K562 (cell line): ENCODE data around the gene PLXNB1. TPM values are rescaled to one million over a fixed set of nuclear protein-coding genes. Genes with fewer than 3 reads are reported as not detected.

Source experiments
- CCNT2 ChIP-seq: IDR thresholded peaks from 2 replicates; pipeline ENCODE4 v1.6.1; 2011; ENCODE audit warnings: borderline replicate concordance, low read depth, mild to moderate bottlenecking, moderate library complexity, mixed read lengths, low read length; ENCODE audit not compliant: insufficient read length; ENCODE audit errors: extremely low read depth
- CREM ChIP-seq: IDR thresholded peaks from 2 replicates; pipeline ENCODE4 v1.6.1; 2014; ENCODE audit warnings: antibody characterized with exemption, low read depth
- GABPB1 ChIP-seq: sonication (generic); formaldehyde crosslinking; IDR thresholded peaks from 2 replicates; pipeline ENCODE4 v1.8.0; 2022; ENCODE audit warnings: mild to moderate bottlenecking, missing genetic modification reagents
- GATAD2B ChIP-seq: fragments of 450-650 bp; IDR thresholded peaks from 2 replicates; pipeline ENCODE4 v1.6.1; 2017; ENCODE audit warnings: mild to moderate bottlenecking, borderline replicate concordance
- NFYB ChIP-seq: IDR thresholded peaks from 2 replicates; pipeline ENCODE4 v1.6.1; 2011; ENCODE audit warnings: mild to moderate bottlenecking, moderate library complexity; ENCODE audit not compliant: insufficient read length; ENCODE audit errors: extremely low read depth
- NONO ChIP-seq, 2 experiments: fragments of 200-400 bp in 1 of 2; fragments of 450-650 bp in 1 of 2; formaldehyde crosslinking in 1 of 2; IDR thresholded peaks; 2 replicates each; pipeline ENCODE4 v1.6.1; 2017; ENCODE audit warnings: low read depth in 2 of 2, mild to moderate bottlenecking in 2 of 2, moderate library complexity in 2 of 2, low read length in 1 of 2
- PCBP1 ChIP-seq: fragments of 200-400 bp; formaldehyde crosslinking; IDR thresholded peaks from 2 replicates; pipeline ENCODE4 v1.6.1; 2018; ENCODE audit warnings: mild to moderate bottlenecking, low read depth, low read length; ENCODE audit not compliant: poor library complexity, severe bottlenecking
- PHF8 ChIP-seq: fragments of 200-600 bp; sonication (generic); IDR thresholded peaks from 2 replicates; pipeline ENCODE4 v1.6.1; 2012; ENCODE audit warnings: mixed run types, mild to moderate bottlenecking, inconsistent platforms, low read length, moderate library complexity, borderline replicate concordance
- RB1 ChIP-seq: fragments of 450-650 bp; IDR thresholded peaks from 2 replicates; pipeline ENCODE4 v1.6.1; 2017; ENCODE audit warnings: low read depth, mild to moderate bottlenecking
- RBM25 ChIP-seq: fragments of 200-400 bp; formaldehyde crosslinking; IDR thresholded peaks from 2 replicates; pipeline ENCODE4 v1.6.1; 2018; ENCODE audit warnings: low read length, low read depth, moderate library complexity; ENCODE audit not compliant: severe bottlenecking
- SIX5 ChIP-seq, 2 experiments: IDR thresholded peaks; 2 replicates each; pipeline ENCODE4 v1.6.1; 2011; ENCODE audit warnings: low read length in 2 of 2, borderline replicate concordance in 1 of 2, low read depth in 1 of 2, mild to moderate bottlenecking in 1 of 2, moderate library complexity in 1 of 2; ENCODE audit not compliant: insufficient read depth in 1 of 2
- TBL1XR1 ChIP-seq, 2 experiments: IDR thresholded peaks; 2 replicates each; pipeline ENCODE4 v1.6.1; 2012; ENCODE audit warnings: improper control_type of control experiment in 2 of 2, low read length in 2 of 2, mild to moderate bottlenecking in 1 of 2
- TBP ChIP-seq: optimal IDR thresholded peaks from 2 replicates; pipeline ENCODE3; 2011; ENCODE audit warnings: low read depth, low read length, improper control_type of control experiment
- TEAD1 ChIP-seq, 2 experiments: fragments of 450-650 bp in 1 of 2; sonication (generic) in 1 of 2; formaldehyde crosslinking; IDR thresholded peaks; 2 replicates each; pipeline versions ENCODE4 v1.4.0 to v1.8.0; 2020 to 2022; ENCODE audit warnings: mild to moderate bottlenecking in 2 of 2, missing genetic modification reagents in 1 of 2
- U2AF1 ChIP-seq: fragments of 200-400 bp; formaldehyde crosslinking; optimal IDR thresholded peaks from 2 replicates; pipeline ENCODE3; 2017; ENCODE audit warnings: mild to moderate bottlenecking, low read depth, low read length, moderate library complexity
- ZBTB17 ChIP-seq: fragments of 450-650 bp; formaldehyde crosslinking; IDR thresholded peaks from 2 replicates; pipeline ENCODE4 v1.4.0; 2020; ENCODE audit warnings: mild to moderate bottlenecking
- ZFX ChIP-seq: sonication (generic); formaldehyde crosslinking; IDR thresholded peaks from 2 replicates; pipeline ENCODE4 v1.8.0; 2022; ENCODE audit warnings: mild to moderate bottlenecking, missing genetic modification reagents, moderate library complexity
- ZNF695 ChIP-seq: fragments of 450-650 bp; formaldehyde crosslinking; IDR thresholded peaks from 2 replicates; pipeline ENCODE4 v1.4.0; 2020; ENCODE audit warnings: mild to moderate bottlenecking, moderate library complexity
- ZNF696 ChIP-seq: fragments of 250-450 bp; sonication (Bioruptor Pico); conservative IDR thresholded peaks from 2 replicates; pipeline ENCODE4 v1.4.0; 2020; ENCODE audit warnings: mild to moderate bottlenecking, moderate library complexity
- polyA plus RNA-seq, 8 experiments: library from polyadenylated mRNA; depleted of rRNA in 4 of 8; stranded (reverse) in 5 of 8; unstranded in 3 of 8; fragments of >200 nt; fragmentation: Nextera tagmentation in 2 of 8; fragmentation: Illumina TruSeq in 1 of 8; extraction: Ambion mirVana in 2 of 8; extraction: Trizol in 1 of 8; gene quantifications; 2 replicates each; pipeline versions ENCODE4 v1.2.1 to v1.2.3, GENCODE V29; 2011 to 2014; ENCODE audit warnings: inconsistent platforms in 1 of 8, missing spikeins in 1 of 8
- total RNA-seq, 7 experiments: library from RNA; depleted of rRNA in 6 of 7; stranded (reverse); fragments of >200 nt in 6 of 7; fragmentation: Illumina TruSeq in 2 of 7; extraction: Trizol in 2 of 7; gene quantifications; 2 replicates each; pipeline versions ENCODE4 v1.2.1 to v1.2.3, GENCODE V29; 2011 to 2021; ENCODE audit warnings: low replicate concordance in 1 of 7
- TF ChIP-seq, protein P1 (sequence below): fragments of 450-650 bp; IDR thresholded peaks from 2 replicates; pipeline ENCODE4 v1.6.1; 2016
- TF ChIP-seq, protein P2 (sequence below): fragments of 250-450 bp; sonication (Bioruptor Pico); IDR thresholded peaks from 2 replicates; pipeline ENCODE4 v1.9.0; 2021; ENCODE audit warnings: mild to moderate bottlenecking
- TF ChIP-seq, protein P3 (sequence below): fragments of 450-650 bp; IDR thresholded peaks from 2 replicates; pipeline ENCODE4 v1.6.1; 2017; ENCODE audit warnings: antibody characterized with exemption, mild to moderate bottlenecking

PLXNB1 gene
- total and polyA plus RNA-seq, 9 of the 15 experiments (the other 6 are each of a cell fraction or from before 2014, with no cell fraction given), result 0.17 to 17.4 (median 6.0) TPM

DNA sequence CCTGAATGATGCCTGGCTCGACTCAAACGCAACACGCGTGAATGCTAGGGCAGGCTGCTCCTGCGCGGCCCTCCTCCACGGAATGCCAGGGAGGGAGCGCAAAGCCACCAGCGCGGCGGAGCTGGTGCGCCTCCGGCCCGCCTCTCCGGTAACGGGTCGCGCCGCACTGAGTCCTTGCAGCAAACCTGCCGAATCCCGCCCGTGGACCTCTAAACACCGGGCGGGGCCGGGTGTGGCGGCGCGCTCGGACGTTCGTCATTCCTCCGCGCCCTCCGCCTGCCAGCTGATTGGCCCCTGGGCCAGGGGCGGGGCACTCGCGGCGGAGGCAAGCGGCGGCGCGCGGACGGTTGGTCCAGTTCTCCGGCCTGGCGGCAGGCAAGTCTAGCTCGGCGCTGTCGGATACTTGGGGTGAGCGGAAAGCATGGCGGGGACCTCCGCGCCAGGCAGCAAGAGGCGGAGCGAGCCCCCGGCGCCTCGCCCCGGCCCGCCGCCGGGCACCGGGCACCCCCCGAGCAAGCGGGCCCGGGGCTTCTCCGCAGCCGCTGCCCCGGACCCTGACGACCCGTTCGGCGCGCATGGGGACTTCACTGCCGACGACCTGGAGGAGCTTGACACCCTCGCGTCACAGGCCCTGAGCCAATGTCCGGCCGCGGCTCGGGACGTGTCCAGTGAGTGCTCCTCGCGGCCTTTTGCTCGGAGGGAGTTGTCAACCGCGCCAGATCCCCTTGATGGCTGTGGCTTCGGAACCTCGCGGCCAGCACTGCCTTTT lies 16.7 kb upstream of the PLXNB1 start, which contains the start of gene ATRIP (continued):
- TF ChIP-seq, protein P1, sequence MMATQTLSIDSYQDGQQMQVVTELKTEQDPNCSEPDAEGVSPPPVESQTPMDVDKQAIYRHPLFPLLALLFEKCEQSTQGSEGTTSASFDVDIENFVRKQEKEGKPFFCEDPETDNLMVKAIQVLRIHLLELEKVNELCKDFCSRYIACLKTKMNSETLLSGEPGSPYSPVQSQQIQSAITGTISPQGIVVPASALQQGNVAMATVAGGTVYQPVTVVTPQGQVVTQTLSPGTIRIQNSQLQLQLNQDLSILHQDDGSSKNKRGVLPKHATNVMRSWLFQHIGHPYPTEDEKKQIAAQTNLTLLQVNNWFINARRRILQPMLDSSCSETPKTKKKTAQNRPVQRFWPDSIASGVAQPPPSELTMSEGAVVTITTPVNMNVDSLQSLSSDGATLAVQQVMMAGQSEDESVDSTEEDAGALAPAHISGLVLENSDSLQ, result peak; percentile 49; the same call in 1 of the 2 replicates
- peak; percentile 59 for TF ChIP-seq U2AF1
- peak in 1 of 2 experiments; percentile 63; a peak in 1 of 4 replicates for TF ChIP-seq TBL1XR1 (IDR thresholded peaks at IDR 0.05; ENCODE audit: low read length in 2 of 2)
- peak; percentile 75 for TF ChIP-seq CCNT2
- peak; percentile 86 for TF ChIP-seq RBM25
- TF ChIP-seq ZNF695 (CRISPR knock-in tag), result no peak
- TF ChIP-seq ZBTB17 (CRISPR knock-in tag), result peak; percentile 80
- peak; percentile 62 to 84; a peak in 3 of 4 replicates for TF ChIP-seq NONO (IDR thresholded peaks at IDR 0.05; ENCODE audit: low read depth in 2 of 2, low read length in 1 of 2)
- no peak for TF ChIP-seq SIX5 (IDR thresholded peaks at IDR 0.05; ENCODE audit: borderline replicate concordance in 1 of 2, insufficient read depth in 1 of 2, low read depth in 1 of 2, low read length in 2 of 2)
- peak; percentile 88 for TF ChIP-seq ZFX (CRISPR knock-in tag)
- peak; percentile 99 for TF ChIP-seq CREM
- TF ChIP-seq TBP, result peak; percentile 93
- peak; percentile 95; the same call in 1 of the 2 replicates for TF ChIP-seq PHF8
- TF ChIP-seq ZNF696, result no peak
- peak; percentile 36 for TF ChIP-seq NFYB
- TF ChIP-seq, protein P2, sequence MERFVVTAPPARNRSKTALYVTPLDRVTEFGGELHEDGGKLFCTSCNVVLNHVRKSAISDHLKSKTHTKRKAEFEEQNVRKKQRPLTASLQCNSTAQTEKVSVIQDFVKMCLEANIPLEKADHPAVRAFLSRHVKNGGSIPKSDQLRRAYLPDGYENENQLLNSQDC (CRISPR knock-in tag), result no peak
- TF ChIP-seq, protein P3, sequence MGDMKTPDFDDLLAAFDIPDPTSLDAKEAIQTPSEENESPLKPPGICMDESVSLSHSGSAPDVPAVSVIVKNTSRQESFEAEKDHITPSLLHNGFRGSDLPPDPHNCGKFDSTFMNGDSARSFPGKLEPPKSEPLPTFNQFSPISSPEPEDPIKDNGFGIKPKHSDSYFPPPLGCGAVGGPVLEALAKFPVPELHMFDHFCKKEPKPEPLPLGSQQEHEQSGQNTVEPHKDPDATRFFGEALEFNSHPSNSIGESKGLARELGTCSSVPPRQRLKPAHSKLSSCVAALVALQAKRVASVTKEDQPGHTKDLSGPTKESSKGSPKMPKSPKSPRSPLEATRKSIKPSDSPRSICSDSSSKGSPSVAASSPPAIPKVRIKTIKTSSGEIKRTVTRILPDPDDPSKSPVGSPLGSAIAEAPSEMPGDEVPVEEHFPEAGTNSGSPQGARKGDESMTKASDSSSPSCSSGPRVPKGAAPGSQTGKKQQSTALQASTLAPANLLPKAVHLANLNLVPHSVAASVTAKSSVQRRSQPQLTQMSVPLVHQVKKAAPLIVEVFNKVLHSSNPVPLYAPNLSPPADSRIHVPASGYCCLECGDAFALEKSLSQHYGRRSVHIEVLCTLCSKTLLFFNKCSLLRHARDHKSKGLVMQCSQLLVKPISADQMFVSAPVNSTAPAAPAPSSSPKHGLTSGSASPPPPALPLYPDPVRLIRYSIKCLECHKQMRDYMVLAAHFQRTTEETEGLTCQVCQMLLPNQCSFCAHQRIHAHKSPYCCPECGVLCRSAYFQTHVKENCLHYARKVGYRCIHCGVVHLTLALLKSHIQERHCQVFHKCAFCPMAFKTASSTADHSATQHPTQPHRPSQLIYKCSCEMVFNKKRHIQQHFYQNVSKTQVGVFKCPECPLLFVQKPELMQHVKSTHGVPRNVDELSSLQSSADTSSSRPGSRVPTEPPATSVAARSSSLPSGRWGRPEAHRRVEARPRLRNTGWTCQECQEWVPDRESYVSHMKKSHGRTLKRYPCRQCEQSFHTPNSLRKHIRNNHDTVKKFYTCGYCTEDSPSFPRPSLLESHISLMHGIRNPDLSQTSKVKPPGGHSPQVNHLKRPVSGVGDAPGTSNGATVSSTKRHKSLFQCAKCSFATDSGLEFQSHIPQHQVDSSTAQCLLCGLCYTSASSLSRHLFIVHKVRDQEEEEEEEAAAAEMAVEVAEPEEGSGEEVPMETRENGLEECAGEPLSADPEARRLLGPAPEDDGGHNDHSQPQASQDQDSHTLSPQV, result peak; percentile 71
- TF ChIP-seq RB1, result peak; percentile 77
- 0 out of 4 replicates have a peak, but pooled peaks of 1 of the 2 experiments have one; percentile 32 for TF ChIP-seq TEAD1 (CRISPR knock-in tag; IDR thresholded peaks at IDR 0.05)
- TF ChIP-seq PCBP1, result no peak
- peak; percentile 73; the same call in 1 of the 2 replicates for TF ChIP-seq GABPB1 (CRISPR knock-in tag)
- TF ChIP-seq GATAD2B, result peak; percentile 54
